ENCODE results near the gene SLC35E1. TPM values are rescaled to one million over a fixed set of nuclear protein-coding genes. Genes with fewer than 3 reads are reported as not detected.

SLC35E1 gene
- total and polyA plus RNA-seq, 2 donors from 2014 or later = 19.8 to 47.1 TPM

DNA sequence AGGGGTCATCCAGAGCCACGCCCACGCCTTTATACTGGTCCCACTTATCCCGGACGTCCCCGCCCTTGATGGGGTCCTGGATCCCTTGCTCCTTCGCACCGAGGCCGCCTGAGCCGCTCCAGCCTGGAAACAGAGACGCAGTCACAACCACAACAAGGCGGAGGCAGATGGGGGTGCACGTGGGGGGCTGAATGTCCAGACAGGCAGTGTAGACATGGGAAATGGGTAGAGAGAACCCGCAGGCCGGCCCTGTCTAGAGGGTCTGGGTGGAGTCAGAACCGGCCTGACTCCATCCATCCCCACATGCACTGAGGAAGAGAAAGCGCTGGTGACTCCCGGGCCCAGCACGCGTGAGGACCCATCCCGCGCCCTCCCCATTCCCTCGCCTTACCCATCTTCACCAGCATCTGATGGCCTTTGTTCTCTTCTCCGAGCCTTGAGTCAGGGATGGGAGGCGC, 53.0 kb downstream of the SLC35E1 start:
- intact Hi-C loops (cut with DNase I) = no loop called here
- Histone ChIP-seq H3K9me3 (ENCODE audit: control insufficient read depth in 2 of 3, insufficient read depth in 1 of 3, low read length in 3 of 3) (no peaks in the 10 kb centered on the region), H3K4me1 (ENCODE audit: control insufficient read depth in 2 of 3, insufficient read depth in 2 of 3, low read depth in 1 of 3, low read length in 3 of 3) (no peaks in the 10 kb centered on the region), H3K9ac (ENCODE audit: low read length in 3 of 3) (no peak overlapping the region), H3K36me3 (ENCODE audit: control insufficient read depth in 2 of 3, insufficient read depth in 3 of 3, low read length in 3 of 3) (peaks cover 5 to 62% (median 27%) of the 10 kb centered on the region in 3 donors), H3K4me3 (ENCODE audit: low read length in 3 of 3) (no peak overlapping the region), H3K27me3 (ENCODE audit: control insufficient read depth, insufficient read depth, low read length) (no peaks in the 10 kb centered on the region), H3K27ac (ENCODE audit: low read depth in 2 of 2, low read length in 2 of 2) (no peak overlapping the region)
- TF ChIP-seq, protein P1, sequence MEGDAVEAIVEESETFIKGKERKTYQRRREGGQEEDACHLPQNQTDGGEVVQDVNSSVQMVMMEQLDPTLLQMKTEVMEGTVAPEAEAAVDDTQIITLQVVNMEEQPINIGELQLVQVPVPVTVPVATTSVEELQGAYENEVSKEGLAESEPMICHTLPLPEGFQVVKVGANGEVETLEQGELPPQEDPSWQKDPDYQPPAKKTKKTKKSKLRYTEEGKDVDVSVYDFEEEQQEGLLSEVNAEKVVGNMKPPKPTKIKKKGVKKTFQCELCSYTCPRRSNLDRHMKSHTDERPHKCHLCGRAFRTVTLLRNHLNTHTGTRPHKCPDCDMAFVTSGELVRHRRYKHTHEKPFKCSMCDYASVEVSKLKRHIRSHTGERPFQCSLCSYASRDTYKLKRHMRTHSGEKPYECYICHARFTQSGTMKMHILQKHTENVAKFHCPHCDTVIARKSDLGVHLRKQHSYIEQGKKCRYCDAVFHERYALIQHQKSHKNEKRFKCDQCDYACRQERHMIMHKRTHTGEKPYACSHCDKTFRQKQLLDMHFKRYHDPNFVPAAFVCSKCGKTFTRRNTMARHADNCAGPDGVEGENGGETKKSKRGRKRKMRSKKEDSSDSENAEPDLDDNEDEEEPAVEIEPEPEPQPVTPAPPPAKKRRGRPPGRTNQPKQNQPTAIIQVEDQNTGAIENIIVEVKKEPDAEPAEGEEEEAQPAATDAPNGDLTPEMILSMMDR (IDR thresholded peaks at IDR 0.05; ENCODE audit: borderline replicate concordance, extremely low read depth, insufficient read depth) = no peak
- no peak for DNase-seq
- FAIRE-seq = no peak

DNA sequence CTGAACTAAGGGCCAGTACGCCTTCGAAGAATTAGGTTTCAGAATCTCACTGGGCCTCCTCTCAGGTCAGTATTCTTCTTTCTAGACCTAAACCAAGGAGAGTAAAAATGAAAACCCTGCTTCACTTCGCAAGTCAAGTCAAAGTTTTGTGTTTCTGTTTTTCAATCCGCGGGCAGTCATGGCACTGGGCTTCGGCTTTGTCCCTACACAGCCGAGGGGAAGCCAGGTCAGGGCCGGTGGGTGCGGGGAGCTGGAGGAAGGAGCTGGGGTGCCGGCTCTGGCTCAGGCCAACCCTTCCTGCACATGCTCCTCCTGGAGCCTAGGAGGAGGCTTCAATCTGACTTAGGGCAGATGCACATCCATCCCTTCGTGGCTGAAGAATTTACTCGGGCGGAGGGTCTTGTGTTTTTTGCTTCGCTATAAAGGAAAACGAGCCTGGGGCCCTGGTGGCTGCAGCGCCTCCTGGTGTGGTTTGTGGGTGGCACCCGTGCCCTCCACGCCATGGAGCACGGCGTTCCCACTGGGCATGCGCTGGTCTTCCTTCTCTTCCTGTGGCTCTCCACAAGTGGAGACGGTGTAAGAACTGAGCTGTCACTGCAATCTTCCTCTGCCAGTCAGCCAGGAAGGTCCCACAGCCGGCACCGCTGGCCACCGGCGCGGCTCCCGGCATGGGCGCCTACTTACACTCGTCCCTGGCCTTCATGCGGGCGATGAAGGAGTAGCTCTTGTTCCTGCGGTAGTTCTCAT, 53.6 kb downstream of the SLC35E1 start:
- intact Hi-C loops (cut with DNase I) = no loop called here
- peaks cover 5 to 61% (median 26%) of the 10 kb centered on the region in 3 donors for H3K36me3 ChIP-seq (ENCODE audit: control insufficient read depth in 2 of 3, insufficient read depth in 3 of 3, low read length in 3 of 3)

DNA sequence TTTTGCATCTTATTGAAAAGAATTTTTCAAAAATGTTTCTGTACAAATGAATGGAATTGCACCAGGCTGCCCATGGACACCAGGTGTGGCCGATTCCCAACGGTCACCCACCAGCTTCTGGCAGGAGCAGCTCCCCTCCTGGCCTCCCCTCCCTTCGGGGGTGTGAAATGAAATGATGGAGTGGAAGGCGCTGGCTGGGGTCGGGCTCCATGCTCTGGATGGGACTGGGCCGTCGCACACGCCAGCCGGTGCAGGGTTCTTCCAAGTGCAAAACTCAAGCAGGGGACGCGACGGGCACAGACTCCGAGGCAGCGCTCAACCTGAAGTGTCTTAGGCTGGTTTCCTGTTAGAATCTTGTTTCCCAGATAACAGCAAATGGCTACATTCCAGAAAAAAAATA, 54.2 kb downstream of the SLC35E1 start:
- H3K9ac ChIP-seq (ENCODE audit: low read length in 3 of 3) = no peak overlapping the region
- H3K27ac ChIP-seq (ENCODE audit: low read depth in 2 of 2, low read length in 2 of 2) = no peak overlapping the region
- H3K9me3 ChIP-seq (ENCODE audit: control insufficient read depth in 2 of 3, insufficient read depth in 1 of 3, low read length in 3 of 3) = no peaks in the 10 kb centered on the region
- intact Hi-C loops (cut with DNase I) = no loop called here
- TF ChIP-seq, protein P1 (IDR thresholded peaks at IDR 0.05; ENCODE audit: borderline replicate concordance, extremely low read depth, insufficient read depth) = no peak
- H3K36me3 ChIP-seq (ENCODE audit: control insufficient read depth in 2 of 3, insufficient read depth in 3 of 3, low read length in 3 of 3) = peaks cover 5 to 55% (median 22%) of the 10 kb centered on the region in 3 donors
- no peaks in the 10 kb centered on the region for H3K27me3 ChIP-seq (ENCODE audit: control insufficient read depth, insufficient read depth, low read length)
- no peaks in the 10 kb centered on the region for H3K4me1 ChIP-seq (ENCODE audit: control insufficient read depth in 2 of 3, insufficient read depth in 2 of 3, low read depth in 1 of 3, low read length in 3 of 3)
- FAIRE-seq (no peak), DNase-seq (no peak)
- H3K4me3 ChIP-seq (ENCODE audit: low read length in 3 of 3) = no peak overlapping the region

More for the DNA sequence above, 53.6 kb downstream of the SLC35E1 start:
- Histone ChIP-seq H3K4me1 (ENCODE audit: control insufficient read depth in 2 of 3, insufficient read depth in 2 of 3, low read depth in 1 of 3, low read length in 3 of 3) (no peaks in the 10 kb centered on the region), H3K9ac (ENCODE audit: low read length in 3 of 3) (no peak overlapping the region), H3K9me3 (ENCODE audit: control insufficient read depth in 2 of 3, insufficient read depth in 1 of 3, low read length in 3 of 3) (no peaks in the 10 kb centered on the region), H3K27me3 (ENCODE audit: control insufficient read depth, insufficient read depth, low read length) (no peaks in the 10 kb centered on the region), H3K27ac (ENCODE audit: low read depth in 2 of 2, low read length in 2 of 2) (no peak overlapping the region), H3K4me3 (ENCODE audit: low read length in 3 of 3) (no peak overlapping the region)
- DNase-seq (no peak), FAIRE-seq (no peak)
- TF ChIP-seq, protein P1 (IDR thresholded peaks at IDR 0.05; ENCODE audit: borderline replicate concordance, extremely low read depth, insufficient read depth) = no peak

Data from kidney (tissue), 14 donors.